Endothelial cell of umbilical vein (primary cell): ENCODE data around the gene DMWD. TPM values are rescaled to one million over a fixed set of nuclear protein-coding genes. Genes with fewer than 3 reads are reported as not detected.

ENCODE experiments used
- BruUV-seq: library from RNA; stranded (reverse); fragments of 400-500 nt; replicated peaks from 2 replicates; lab custom pipeline; 2021; lab: Mats Ljungman, UMichigan
- CTCF ChIA-PET: fragments of 300-600, 350-600 bp; sonication (Branson Sonifier 250); formaldehyde crosslinking; loops from one replicate; lab custom pipeline; 2021; ENCODE audit warnings: antibody characterized with exemption, inconsistent platforms; lab: Charles Lee
- POLR2A ChIA-PET: fragments of 300-600, 350-600 bp; sonication (Branson Sonifier 250); formaldehyde crosslinking; loops from one replicate; lab custom pipeline; 2021; ENCODE audit warnings: antibody characterized with exemption, inconsistent platforms; lab: Charles Lee
- DNase-seq: peaks from one replicate; pipeline ENCODE4 v3.0.0-alpha.2; 2011; ENCODE audit warnings: low read depth, low spot score
- FAIRE-seq: peaks from 2 replicates; lab custom pipeline; 2011; peaks lifted over from hg19 to GRCh38; lab: Jason Lieb, UNC
- H2AFZ ChIP-seq: 2 replicates; pipeline ENCODE4 v1.6.0; 2012; ENCODE audit warnings: low read depth, low read length, control low read depth, inconsistent platforms
- H3K27ac ChIP-seq: 2 replicates; pipeline ENCODE4 v1.5.1; 2011; ENCODE audit warnings: low read depth, mild to moderate bottlenecking, control low read depth, low read length, moderate library complexity; ENCODE audit not compliant: insufficient read depth
- H3K27me3 ChIP-seq, 2 experiments: 2 replicates each; pipeline versions ENCODE4 v1.6.0 to v1.6.1; 2011; ENCODE audit warnings: low read length in 2 of 2, mixed read lengths in 1 of 2; ENCODE audit not compliant: control insufficient read depth in 2 of 2, insufficient read depth in 2 of 2
- H3K36me3 ChIP-seq, 2 experiments: 2 replicates in 1 of 2; 3 replicates in 1 of 2; pipeline ENCODE4 v1.5.1; 2011; ENCODE audit warnings: low read length in 2 of 2, mild to moderate bottlenecking in 1 of 2, moderate library complexity in 1 of 2; ENCODE audit not compliant: control insufficient read depth in 2 of 2, insufficient read depth in 2 of 2; ENCODE audit errors: extremely low read depth in 1 of 2
- H3K4me1 ChIP-seq: 3 replicates; pipeline ENCODE4 v1.5.1; 2011; ENCODE audit warnings: mild to moderate bottlenecking, low read length; ENCODE audit not compliant: control insufficient read depth, insufficient read depth; ENCODE audit errors: extremely low read depth
- H3K4me2 ChIP-seq: 2 replicates; pipeline ENCODE4 v1.6.1; 2011; ENCODE audit warnings: low read length, control low read depth, mixed read lengths; ENCODE audit not compliant: insufficient read depth
- H3K4me3 ChIP-seq, 3 experiments: fragments of 200-600 bp in 1 of 3; sonication (generic), shearing (Covaris generic) in 1 of 3; replicated peaks in 1 of 3; 2 replicates each; pipeline ENCODE4 v1.5.1; 2011 to 2016; ENCODE audit warnings: control low read depth in 3 of 3, low read length in 3 of 3, mild to moderate bottlenecking in 2 of 3, inconsistent platforms in 1 of 3, low read depth in 1 of 3, moderate library complexity in 1 of 3; ENCODE audit not compliant: insufficient read depth in 1 of 3
- H3K79me2 ChIP-seq: 2 replicates; pipeline ENCODE4 v1.6.0; 2012; ENCODE audit warnings: low read length, inconsistent platforms; ENCODE audit not compliant: control insufficient read depth, insufficient read depth
- H3K9ac ChIP-seq: replicated peaks from 2 replicates; pipeline ENCODE3; 2011; ENCODE audit warnings: low read length, control low read depth; ENCODE audit not compliant: insufficient read depth; ENCODE audit errors: extremely low read depth
- H3K9me1 ChIP-seq: replicated peaks from 3 replicates; pipeline ENCODE4 v1.6.0; 2011; ENCODE audit warnings: mild to moderate bottlenecking, low read length; ENCODE audit not compliant: control insufficient read depth, insufficient read depth; ENCODE audit errors: extremely low read depth
- H3K9me3 ChIP-seq: replicated peaks from 2 replicates; pipeline ENCODE4 v1.5.1; 2012; ENCODE audit warnings: low read length, inconsistent platforms; ENCODE audit not compliant: control insufficient read depth, insufficient read depth
- H4K20me1 ChIP-seq: replicated peaks from 2 replicates; pipeline ENCODE3; 2011; ENCODE audit warnings: mild to moderate bottlenecking, low read length; ENCODE audit not compliant: control insufficient read depth, insufficient read depth; ENCODE audit errors: extremely low read depth
- CTCF ChIP-seq, 2 donors: IDR thresholded peaks; 1 replicate in 1 of 2; 2 replicates in 1 of 2; pipeline ENCODE4 v1.5.1; 2011; ENCODE audit warnings: low read length in 2 of 2, mild to moderate bottlenecking in 2 of 2, moderate library complexity in 2 of 2, control low read depth in 1 of 2, inconsistent platforms in 1 of 2, low read depth in 1 of 2; ENCODE audit not compliant: insufficient read depth in 1 of 2; ENCODE audit errors: extremely low read depth in 1 of 2
- EZH2 ChIP-seq: IDR thresholded peaks from 2 replicates; pipeline ENCODE4 v1.6.1; 2012; ENCODE audit warnings: borderline replicate concordance, low read depth, mild to moderate bottlenecking, moderate library complexity, low read length, inconsistent platforms; ENCODE audit not compliant: severe bottlenecking
- FOS ChIP-seq: IDR thresholded peaks from 2 replicates; pipeline ENCODE4 v1.6.1; 2011; ENCODE audit warnings: mild to moderate bottlenecking, low read length, moderate library complexity, borderline replicate concordance; ENCODE audit not compliant: insufficient read depth
- GATA2 ChIP-seq: IDR thresholded peaks from 2 replicates; pipeline ENCODE4 v1.7.0; 2011; ENCODE audit warnings: low read depth, mild to moderate bottlenecking, moderate library complexity, mixed read lengths, low read length; ENCODE audit not compliant: insufficient read length, insufficient read depth
- MYC ChIP-seq: IDR thresholded peaks from one replicate; pipeline ENCODE4 v1.6.1; 2011; ENCODE audit warnings: mild to moderate bottlenecking, low read depth, low read length
- POLR2A ChIP-seq: IDR thresholded peaks from 2 replicates; pipeline ENCODE4 v1.6.1; 2012; ENCODE audit warnings: low read depth, mild to moderate bottlenecking, control low read depth, low read length
- POLR2AphosphoS5 ChIP-seq: IDR thresholded peaks from 2 replicates; pipeline ENCODE4 v1.6.1; 2012; ENCODE audit warnings: low read depth, mild to moderate bottlenecking, control low read depth, low read length, moderate library complexity; ENCODE audit not compliant: insufficient read depth
- dilution Hi-C: fragments of 300-500 bp; cut with MboI; formaldehyde crosslinking; loops from one replicate; pipeline ENCODE4 v1.15.0; 2019; ENCODE audit warnings: low sequenced_read_pairs; ENCODE audit not compliant: extremely low pct_ligation_motif_present
- intact Hi-C: fragments of 100-400 bp; cut with micrococcal nuclease; formaldehyde crosslinking; loops from one replicate; pipeline ENCODE4 v1.10.0; 2022
- polyA plus RNA-seq, 4 experiments: library from polyadenylated mRNA; depleted of rRNA in 3 of 4; stranded (reverse) in 3 of 4; unstranded in 1 of 4; fragments of >200 nt; gene quantifications; 2 replicates each; pipeline versions ENCODE4 v1.2.1 to v1.2.3, GENCODE V29; 2011 to 2012; ENCODE audit warnings: missing spikeins in 1 of 4
- total RNA-seq: library from RNA; stranded (reverse); gene quantifications from 2 replicates; pipeline ENCODE4 v1.2.3, GENCODE V29; 2021

DMWD gene
- total and polyA plus RNA-seq, 2 donors (not counting 3 experiments of a cell fraction or from before 2014, with no cell fraction given) = 36.9 to 81.1 TPM

GRCh38 chr19:45782162-45782691, 10.4 kb downstream of the DMWD start, which contains the start of gene DMPK:
Gene DMPK (minus strand): TSS chr19:45782490. CDS start chr19:45782352, 138 bp downstream.
- H3K4me2 ChIP-seq = no peak within 1 kb of the TSS
- ChIA-PET CTCF (interaction anchor here (0.6 to 5.0 kb wide), 9 partner anchors 10 to 151 kb away, joined by 3 to 66 read pairs (median 4); partner anchors contain the start of genes DMWD and SIX5), POLR2A (interaction anchor here (0.6 to 1.0 kb wide), 4 partner anchors 10 to 35 kb away, joined by 4 to 19 read pairs (median 6); partner anchors contain the start of gene DMWD)
- TF ChIP-seq GATA2 = no peak
- no peak for TF ChIP-seq FOS
- no peak for TF ChIP-seq POLR2A
- TF ChIP-seq EZH2 = no peak
- peaks cover under 1 to 22% of the 10 kb centered on the region in 2 experiments for H3K36me3 ChIP-seq
- no peak within 1 kb of the TSS for H3K4me3 ChIP-seq
- no peaks in the 10 kb centered on the region for H4K20me1 ChIP-seq
- H3K9me1 ChIP-seq = no peaks in the 10 kb centered on the region
- FAIRE-seq (no peak), DNase-seq (no peak)
- no peaks in the 10 kb centered on the region for H3K9me3 ChIP-seq
- peaks cover 5% of the 10 kb centered on the region for H3K4me1 ChIP-seq
- no peak within 1 kb of the TSS for H2AFZ ChIP-seq
- H3K79me2 ChIP-seq = no peaks in the 10 kb centered on the region
- H3K27me3 ChIP-seq = no peaks in the 10 kb centered on the region
- BruUV-seq = no TSS peak
- intact Hi-C loops = no loop called here
- dilution Hi-C loops = no loop called here
- H3K9ac ChIP-seq = no peak within 1 kb of the TSS
- H3K27ac ChIP-seq = no peak within 1 kb of the TSS

GRCh38 chr19:45781214-45782161, 11.2 kb downstream of the DMWD start:
- CTCF ChIA-PET = interaction anchor here (1.1 to 5.0 kb wide), 5 partner anchors 10 to 35 kb away, joined by 3 to 66 read pairs (median 7); partner anchors contain the start of genes DMWD and SIX5
- intact Hi-C loops = no loop called here
- no peaks in the 10 kb centered on the region for H4K20me1 ChIP-seq
- H3K27ac ChIP-seq = no peak overlapping the region
- peaks cover 0 to 22% of the 10 kb centered on the region in 2 experiments for H3K36me3 ChIP-seq
- TF ChIP-seq GATA2 (no peak), EZH2 (no peak), POLR2A (no peak), MYC (no peak), POLR2AphosphoS5 (no peak), CTCF (IDR thresholded peaks at IDR 0.05; ENCODE audit: extremely low read depth in 1 of 2, insufficient read depth in 1 of 2, low read depth in 1 of 2, low read length in 2 of 2) (no peak)
- no peak overlapping the region for H3K4me2 ChIP-seq
- H2AFZ ChIP-seq = no peak overlapping the region
- no peak overlapping the region for H3K9ac ChIP-seq
- DNase-seq = no peak
- no peaks in the 10 kb centered on the region for H3K9me3 ChIP-seq
- H3K27me3 ChIP-seq = no peaks in the 10 kb centered on the region
- no TSS peak for BruUV-seq
- no peak for FAIRE-seq
- no peaks in the 10 kb centered on the region for H3K9me1 ChIP-seq
- dilution Hi-C loops = no loop called here
- H3K4me1 ChIP-seq = peaks cover 5% of the 10 kb centered on the region
- POLR2A ChIA-PET = interaction anchor here (0.6 to 1.0 kb wide), 4 partner anchors 11 to 35 kb away, joined by 4 to 19 read pairs (median 6); partner anchors contain the start of gene DMWD
- H3K79me2 ChIP-seq = no peaks in the 10 kb centered on the region
- H3K4me3 ChIP-seq = no peak overlapping the region
